ENCODE measurements around the gene C10orf143.

DNA sequence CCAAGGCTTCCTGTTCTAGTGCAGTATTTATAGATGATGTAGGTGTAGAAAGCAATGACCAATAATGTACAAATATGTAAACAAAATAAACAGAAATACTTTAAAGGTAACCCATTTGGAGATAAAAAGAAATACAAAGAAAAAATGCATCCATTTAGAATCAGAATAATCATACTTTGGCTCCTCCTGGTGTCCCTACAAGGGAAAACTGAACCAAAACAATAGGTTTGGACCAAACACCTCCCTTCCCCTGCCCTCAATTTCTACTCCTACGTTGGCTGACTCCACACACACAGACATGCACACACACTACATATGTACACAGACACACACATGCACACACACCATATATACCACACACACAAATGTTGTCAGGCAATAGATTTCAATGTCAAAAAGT, 36.0 kb downstream of the C10orf143 start:
- TF ChIP-seq, protein P1, sequence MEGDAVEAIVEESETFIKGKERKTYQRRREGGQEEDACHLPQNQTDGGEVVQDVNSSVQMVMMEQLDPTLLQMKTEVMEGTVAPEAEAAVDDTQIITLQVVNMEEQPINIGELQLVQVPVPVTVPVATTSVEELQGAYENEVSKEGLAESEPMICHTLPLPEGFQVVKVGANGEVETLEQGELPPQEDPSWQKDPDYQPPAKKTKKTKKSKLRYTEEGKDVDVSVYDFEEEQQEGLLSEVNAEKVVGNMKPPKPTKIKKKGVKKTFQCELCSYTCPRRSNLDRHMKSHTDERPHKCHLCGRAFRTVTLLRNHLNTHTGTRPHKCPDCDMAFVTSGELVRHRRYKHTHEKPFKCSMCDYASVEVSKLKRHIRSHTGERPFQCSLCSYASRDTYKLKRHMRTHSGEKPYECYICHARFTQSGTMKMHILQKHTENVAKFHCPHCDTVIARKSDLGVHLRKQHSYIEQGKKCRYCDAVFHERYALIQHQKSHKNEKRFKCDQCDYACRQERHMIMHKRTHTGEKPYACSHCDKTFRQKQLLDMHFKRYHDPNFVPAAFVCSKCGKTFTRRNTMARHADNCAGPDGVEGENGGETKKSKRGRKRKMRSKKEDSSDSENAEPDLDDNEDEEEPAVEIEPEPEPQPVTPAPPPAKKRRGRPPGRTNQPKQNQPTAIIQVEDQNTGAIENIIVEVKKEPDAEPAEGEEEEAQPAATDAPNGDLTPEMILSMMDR (IDR thresholded peaks at IDR 0.05) = no peak
- TF ChIP-seq POLR2A (IDR thresholded peaks at IDR 0.05) = no peak

Measured in esophagus squamous epithelium (tissue), 4 donors.